ENCODE data around the gene SIKE1. TPM values are rescaled to one million over a fixed set of nuclear protein-coding genes. Genes with fewer than 3 reads are reported as not detected.

Gene SIKE1
- total RNA-seq, 2 experiments from 2014 or later, result 73.3 to 74.9 TPM

DNA sequence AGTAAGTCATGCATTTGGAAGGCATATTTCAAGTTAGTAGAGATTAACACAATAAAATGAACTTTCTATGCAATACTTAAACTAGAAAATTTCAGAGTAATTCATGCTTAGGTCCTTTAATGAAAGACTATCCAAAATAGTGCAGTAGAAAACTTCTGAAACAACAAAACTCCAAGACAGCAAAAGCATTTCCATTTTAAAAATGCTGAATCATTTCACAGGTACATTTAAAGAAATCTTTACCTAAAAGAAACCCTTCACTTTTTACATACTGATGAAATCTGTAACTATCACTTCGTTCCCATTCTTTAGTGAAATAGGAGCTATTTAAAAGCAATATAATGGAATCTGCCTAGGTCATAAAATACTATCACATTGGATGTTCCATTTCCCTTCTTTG, 40.2 kb downstream of the SIKE1 start:
- Mint-ChIP-seq H3K27ac (peak overlapping the region; percentile 13), H3K4me1 (peaks cover 27% of the 10 kb centered on the region), H3K9me3 (no peaks in the 10 kb centered on the region), H3K4me3 (no peak overlapping the region), H3K36me3 (peaks cover 38% of the 10 kb centered on the region), H3K27me3 (no peaks in the 10 kb centered on the region)
- no peak for DNase-seq

DNA sequence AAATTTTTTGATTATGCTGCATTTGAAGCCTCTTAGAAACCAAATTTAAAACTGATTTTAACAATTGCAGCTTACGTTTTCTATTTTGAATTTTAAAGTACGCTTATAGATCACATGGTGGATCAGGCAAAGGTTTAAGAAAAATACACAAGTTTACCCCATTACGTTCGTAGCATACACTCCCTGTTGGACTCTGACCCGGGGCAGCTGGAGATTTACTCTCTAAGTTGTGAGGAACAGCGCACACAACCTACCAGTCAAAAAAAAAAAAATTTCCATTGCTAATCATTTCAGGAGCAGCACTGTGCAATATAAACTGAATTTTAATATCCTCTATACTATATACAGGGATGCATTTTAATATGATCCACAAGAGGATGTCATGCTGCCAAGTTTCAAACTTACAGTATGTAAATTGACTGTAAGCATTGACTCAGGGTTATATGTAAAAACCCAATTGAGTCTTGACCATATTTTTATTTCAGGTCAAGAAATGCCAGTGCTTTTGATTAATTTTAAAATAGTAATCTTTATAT, 43.1 kb downstream of the SIKE1 start:
- no peak overlapping the region for H3K27ac Mint-ChIP-seq
- peaks cover 37% of the 10 kb centered on the region for H3K36me3 Mint-ChIP-seq
- H3K4me1 Mint-ChIP-seq, result peaks cover 14% of the 10 kb centered on the region
- no peak overlapping the region for H3K4me3 Mint-ChIP-seq
- no peaks in the 10 kb centered on the region for H3K27me3 Mint-ChIP-seq
- no peaks in the 10 kb centered on the region for H3K9me3 Mint-ChIP-seq
- DNase-seq, result no peak

DNA sequence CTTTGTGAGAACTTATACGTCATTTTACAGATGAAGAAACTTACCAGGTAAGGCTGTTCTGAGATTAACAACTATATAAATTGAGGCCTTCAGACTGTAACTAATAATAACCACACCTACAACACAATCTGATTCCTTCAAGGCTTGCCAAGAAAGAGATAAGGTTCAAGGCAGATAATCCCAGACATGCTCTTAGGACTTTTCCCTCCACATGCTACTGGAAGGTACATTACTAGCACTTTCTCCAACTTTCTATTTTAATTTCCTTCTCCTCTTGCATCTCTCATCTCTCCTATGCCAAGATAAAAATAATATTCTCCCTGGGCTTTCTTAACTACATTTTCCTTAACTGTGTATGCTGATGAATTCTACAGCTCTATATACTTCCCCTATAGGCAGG, 45.0 kb downstream of the SIKE1 start:
- no peaks in the 10 kb centered on the region for H3K27me3 Mint-ChIP-seq
- DNase-seq, result no peak
- H3K27ac Mint-ChIP-seq, result peak overlapping the region; percentile 16
- peaks cover 32% of the 10 kb centered on the region for H3K36me3 Mint-ChIP-seq
- no peak overlapping the region for H3K4me3 Mint-ChIP-seq
- H3K4me1 Mint-ChIP-seq, result peaks cover 7% of the 10 kb centered on the region
- H3K9me3 Mint-ChIP-seq, result no peaks in the 10 kb centered on the region

DNA sequence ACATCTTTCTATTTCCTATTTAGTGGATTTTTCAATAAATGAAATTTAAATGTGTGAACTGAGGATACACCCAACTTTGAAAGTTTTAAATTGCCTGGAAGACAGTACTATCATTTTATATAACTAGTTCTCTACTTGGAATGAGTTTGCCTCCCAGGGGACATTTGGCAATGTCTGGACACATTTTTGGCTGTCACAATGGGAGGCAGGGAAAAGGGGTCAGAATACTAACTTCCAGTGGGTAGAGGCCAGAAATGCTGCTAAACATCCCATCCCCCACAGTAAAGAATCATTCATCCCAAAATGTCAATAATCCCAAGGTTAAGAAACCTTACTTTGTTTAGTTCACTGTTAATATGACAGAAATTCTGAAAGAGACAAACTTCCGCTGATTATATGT, 50.7 kb downstream of the SIKE1 start:
- no peak overlapping the region for H3K27ac Mint-ChIP-seq
- DNase-seq, result no peak
- no peak overlapping the region for H3K4me3 Mint-ChIP-seq
- H3K4me1 Mint-ChIP-seq, result peaks cover 6% of the 10 kb centered on the region
- H3K36me3 Mint-ChIP-seq, result peaks cover 38% of the 10 kb centered on the region
- no peaks in the 10 kb centered on the region for H3K27me3 Mint-ChIP-seq
- no peaks in the 10 kb centered on the region for H3K9me3 Mint-ChIP-seq

DNA sequence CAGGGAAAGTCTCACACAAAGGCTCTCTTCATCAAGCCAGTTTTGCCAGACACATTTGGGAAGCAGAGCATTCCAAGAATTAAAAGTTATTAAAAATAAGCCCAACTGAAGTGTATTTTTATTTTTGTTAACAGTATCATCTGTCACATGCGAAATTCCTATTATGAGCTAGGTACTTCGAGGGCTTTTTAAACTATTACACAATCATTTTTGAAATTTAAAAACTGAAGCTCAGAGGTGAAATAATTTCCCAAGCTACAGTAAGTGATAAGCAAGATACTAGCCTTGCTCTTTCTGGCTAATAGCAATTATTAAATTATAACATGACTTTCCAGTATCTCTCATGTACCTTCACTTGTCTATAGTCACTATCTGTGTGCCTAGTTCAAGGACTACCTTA, 51.9 kb downstream of the SIKE1 start:
- Mint-ChIP-seq H3K4me3 (no peak overlapping the region), H3K36me3 (peaks cover 41% of the 10 kb centered on the region), H3K27me3 (no peaks in the 10 kb centered on the region), H3K9me3 (no peaks in the 10 kb centered on the region), H3K27ac (peak overlapping the region; percentile 62), H3K4me1 (peaks cover 9% of the 10 kb centered on the region)
- no peak for DNase-seq

DNA sequence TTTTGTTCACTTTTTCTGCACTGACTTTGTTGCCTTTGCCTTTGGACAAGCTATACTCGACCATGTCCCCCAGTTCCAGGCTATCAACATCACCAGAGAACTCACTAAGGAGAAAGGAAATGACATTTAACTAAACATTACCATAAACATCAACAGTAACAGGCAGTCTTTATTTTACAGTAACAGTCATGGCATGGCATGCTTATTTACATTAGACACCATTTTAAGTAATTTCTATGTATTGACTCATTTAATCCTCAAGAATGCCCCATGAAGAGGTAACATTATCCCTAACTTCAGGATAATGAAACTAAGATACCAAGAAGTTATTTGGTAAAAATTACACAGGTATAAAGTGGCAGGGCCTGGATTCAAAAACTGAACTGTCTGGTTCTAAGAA, 55.3 kb downstream of the SIKE1 start:
- Mint-ChIP-seq H3K4me3 (no peak overlapping the region), H3K4me1 (peaks cover 8% of the 10 kb centered on the region), H3K27me3 (no peaks in the 10 kb centered on the region), H3K27ac (peak overlapping the region; percentile 50), H3K36me3 (peaks cover 43% of the 10 kb centered on the region), H3K9me3 (no peaks in the 10 kb centered on the region)
- DNase-seq, result no peak

DNA sequence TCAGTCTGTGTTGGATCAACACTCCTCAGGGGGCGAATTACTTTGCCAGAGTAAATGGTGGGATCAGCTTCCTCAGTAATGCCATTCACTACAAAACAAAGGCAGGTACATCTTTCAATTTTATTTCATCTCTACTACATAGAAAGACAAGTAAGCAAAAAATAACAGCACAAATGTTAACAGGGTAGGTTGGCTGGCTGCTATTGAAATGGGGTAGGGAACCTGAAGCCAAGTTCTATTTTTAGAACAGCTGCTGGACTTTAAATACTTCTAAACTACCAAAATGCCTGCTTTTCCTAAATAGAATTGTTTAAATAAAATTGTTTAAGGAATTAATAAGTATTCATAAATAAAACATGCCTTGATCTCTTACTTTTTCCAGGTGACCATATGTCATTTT, 56.6 kb downstream of the SIKE1 start:
- H3K36me3 Mint-ChIP-seq, result peaks cover 40% of the 10 kb centered on the region
- no peak overlapping the region for H3K4me3 Mint-ChIP-seq
- no peak for DNase-seq
- H3K9me3 Mint-ChIP-seq, result no peaks in the 10 kb centered on the region
- peak overlapping the region; percentile 74 for H3K27ac Mint-ChIP-seq
- H3K27me3 Mint-ChIP-seq, result no peaks in the 10 kb centered on the region
- peaks cover 8% of the 10 kb centered on the region for H3K4me1 Mint-ChIP-seq

DNA sequence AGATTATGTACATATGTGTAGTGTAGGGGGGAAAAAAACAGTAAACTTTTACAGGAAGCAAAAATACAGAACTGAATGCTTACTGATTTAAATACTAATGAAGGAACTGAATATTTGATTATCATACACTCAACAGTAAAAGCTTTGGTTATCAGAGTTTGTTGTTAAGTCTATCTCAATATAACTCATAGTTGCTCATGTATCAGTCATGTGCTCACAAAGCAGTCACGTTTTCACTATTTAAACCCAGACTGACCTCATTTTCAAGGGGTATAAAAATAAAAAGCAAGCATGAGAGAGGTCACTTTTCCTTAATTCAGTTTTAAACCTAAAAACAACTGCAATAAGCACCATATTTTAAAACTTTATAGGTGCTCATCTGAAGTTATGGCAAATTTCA, 57.0 kb downstream of the SIKE1 start:
- Mint-ChIP-seq H3K4me3 (no peak overlapping the region), H3K27ac (peak overlapping the region; percentile 74), H3K4me1 (peaks cover 11% of the 10 kb centered on the region), H3K27me3 (no peaks in the 10 kb centered on the region), H3K9me3 (no peaks in the 10 kb centered on the region), H3K36me3 (peaks cover 43% of the 10 kb centered on the region)
- DNase-seq, result no peak

DNA sequence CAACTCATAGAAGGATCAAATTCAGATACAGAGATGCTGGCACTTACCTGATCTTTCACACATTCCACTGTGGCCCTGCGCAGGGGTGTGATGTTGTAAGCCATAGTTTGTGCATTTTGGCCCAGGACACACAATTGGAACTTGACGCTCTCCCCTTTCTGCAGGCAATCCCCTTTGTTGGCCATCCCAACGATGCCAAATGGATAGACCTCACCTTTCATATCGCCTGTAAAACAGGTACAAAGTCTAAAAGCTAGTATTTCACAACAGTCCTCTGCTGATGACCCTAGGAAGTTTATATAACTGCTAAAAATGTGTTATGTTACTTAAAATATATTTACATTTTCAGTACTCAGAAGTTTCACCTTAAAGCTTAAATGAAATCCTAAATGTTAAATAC, 60.0 kb downstream of the SIKE1 start:
- no peak overlapping the region for H3K4me3 Mint-ChIP-seq
- peaks cover 27% of the 10 kb centered on the region for H3K4me1 Mint-ChIP-seq
- H3K36me3 Mint-ChIP-seq, result peaks cover 54% of the 10 kb centered on the region
- H3K27me3 Mint-ChIP-seq, result no peaks in the 10 kb centered on the region
- no peak overlapping the region for H3K27ac Mint-ChIP-seq
- no peaks in the 10 kb centered on the region for H3K9me3 Mint-ChIP-seq
- no peak for DNase-seq

Other genes with a start within 250 kb of the SIKE1 start
- gene BCAS2, start 199.1 kb downstream of the SIKE1 start, total RNA-seq, result 10 to 100 TPM; 68.0 to 69.1 TPM
- under 1 TPM; 0.50 to 0.91 TPM for gene DENND2C, start 110.6 kb downstream of the SIKE1 start, total RNA-seq
- not detected for gene AMPD1, start 85.1 kb downstream of the SIKE1 start, total RNA-seq
- 10 to 100 TPM; 67.7 to 69.4 TPM for gene NRAS, start 63.9 kb downstream of the SIKE1 start, total RNA-seq
- 100 to 1,000 TPM; 519 to 530 TPM for gene CSDE1, start 22.7 kb downstream of the SIKE1 start, total RNA-seq
- gene SYCP1, start 74.2 kb upstream of the SIKE1 start, total RNA-seq, result not detected
- not detected for gene TSHB, start 249.1 kb upstream of the SIKE1 start, total RNA-seq

Data from activated naive CD8-positive, alpha-beta T cell treated with anti-CD3 and anti-CD28 coated beads for 36 hours (primary cell).